Hematopoietic multipotent progenitor cell treated with erythropoietin and hydrocortisone succinate and interleukin-3 and kit ligand, for 17 days (in vitro differentiated cells): ENCODE results near the gene CEP131.

Experiments used
- DNase-seq: peaks from one replicate; pipeline ENCODE4 v3.0.0-alpha.2; 2015; ENCODE audit warnings: low spot score

Gene CEP131

GRCh38 chr17:81222906-81223761, at the start of gene CEP131:
Gene CEP131 (minus strand): TSS chr17:81222965. CDS start chr17:81220056, 2,909 bp downstream.
- DNase-seq = peak; percentile 96

GRCh38 chr17:81271226-81271625, 48.5 kb upstream of the CEP131 start:
- no peak for DNase-seq

DNA sequence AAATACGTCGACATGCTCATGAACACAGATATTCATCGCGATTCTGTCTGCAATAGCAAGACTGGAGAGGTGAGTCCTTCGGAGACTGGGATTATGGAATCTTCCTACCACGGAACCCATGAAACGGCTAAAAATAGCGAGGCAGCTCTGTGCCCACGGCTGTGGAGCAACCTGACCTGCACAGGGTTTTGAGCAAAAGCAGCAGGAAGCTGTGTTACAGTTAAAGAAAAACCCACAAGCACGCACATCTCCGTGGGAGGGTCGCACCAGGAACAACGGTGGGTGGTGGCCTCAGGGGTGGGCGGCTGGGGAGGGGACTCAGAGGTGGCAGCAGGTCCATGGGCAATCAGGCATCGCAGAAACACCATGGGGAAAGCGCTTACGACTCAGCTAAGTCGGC, 47.5 kb upstream of the CEP131 start:
- DNase-seq = no peak

DNA sequence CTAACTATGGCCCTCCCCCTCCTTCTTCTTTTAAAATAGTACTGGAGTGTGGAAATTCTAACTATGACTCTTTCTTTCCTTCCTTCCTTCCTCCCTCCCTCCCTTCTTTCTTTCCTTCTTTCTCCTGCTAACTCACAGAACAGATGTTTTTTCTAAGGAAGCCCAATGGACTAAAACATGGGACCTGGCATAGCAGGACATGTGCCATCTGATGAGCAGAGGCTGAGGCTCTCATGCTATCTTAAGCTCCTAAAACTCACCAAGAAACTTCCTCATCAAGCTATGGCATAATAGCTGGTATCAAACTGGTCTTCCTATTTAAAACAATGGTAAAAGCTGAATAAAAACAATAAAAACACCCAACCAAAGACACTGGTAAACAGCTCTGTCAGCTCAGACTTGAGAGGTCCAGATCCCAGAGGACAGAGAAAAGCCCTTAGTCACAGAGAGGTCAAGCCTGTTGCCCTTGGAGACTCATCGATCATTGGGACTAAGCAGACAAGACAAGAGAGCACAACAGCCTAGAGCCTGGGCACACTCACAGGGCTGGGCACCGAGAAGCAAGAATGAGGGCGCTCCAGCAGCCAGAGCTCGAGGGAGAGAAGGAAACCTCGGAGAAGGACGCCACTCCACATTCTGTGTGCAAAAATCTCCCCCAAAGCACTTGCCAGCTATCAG, 44.8 kb upstream of the CEP131 start:
- no peak for DNase-seq

- DNase-seq = no peak
These were observed 42.8 kb upstream of the CEP131 start for GRCh38 chr17:81265576-81265975.

- DNase-seq = no peak
These were observed 41.9 kb upstream of the CEP131 start for GRCh38 chr17:81264640-81265039.

DNA sequence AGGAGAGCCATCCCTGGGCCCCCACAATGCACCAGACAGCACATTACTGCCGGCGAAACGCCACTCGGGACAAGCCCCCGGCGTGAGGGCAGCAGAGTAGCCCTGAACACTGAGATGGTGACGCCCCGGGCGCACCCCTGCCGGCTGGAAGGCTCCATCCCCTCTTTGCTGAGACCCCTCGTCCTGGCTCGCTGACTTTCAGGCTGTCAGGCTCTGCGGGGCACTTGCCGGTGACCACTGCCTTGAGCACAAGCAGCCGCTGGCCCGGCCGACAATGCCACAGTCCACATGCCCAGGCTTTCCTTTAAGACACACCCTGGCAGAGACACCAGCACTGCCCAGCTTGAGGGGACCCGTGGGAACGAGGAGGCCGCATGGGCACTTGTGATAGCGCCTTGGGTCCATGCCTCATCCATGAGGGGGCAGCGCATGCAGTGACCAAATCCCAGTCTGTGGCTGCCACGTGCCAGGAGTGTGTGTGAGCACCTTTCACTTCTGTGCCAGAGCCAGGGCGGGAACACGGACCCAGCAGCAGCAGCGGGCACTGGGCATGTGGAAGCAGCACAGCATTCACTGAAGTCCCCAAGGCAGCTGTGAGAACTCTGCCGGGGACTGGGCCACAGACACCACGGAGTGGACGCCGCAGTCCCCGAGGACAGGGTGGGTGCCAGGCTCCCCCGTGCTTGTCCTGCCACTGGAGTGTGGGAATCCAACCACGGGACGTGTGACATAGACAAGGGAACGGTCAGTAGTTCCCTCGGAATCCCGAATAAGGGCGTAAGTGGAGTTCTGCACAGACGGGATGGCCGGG, 40.8 kb upstream of the CEP131 start:
- no peak for DNase-seq

DNA sequence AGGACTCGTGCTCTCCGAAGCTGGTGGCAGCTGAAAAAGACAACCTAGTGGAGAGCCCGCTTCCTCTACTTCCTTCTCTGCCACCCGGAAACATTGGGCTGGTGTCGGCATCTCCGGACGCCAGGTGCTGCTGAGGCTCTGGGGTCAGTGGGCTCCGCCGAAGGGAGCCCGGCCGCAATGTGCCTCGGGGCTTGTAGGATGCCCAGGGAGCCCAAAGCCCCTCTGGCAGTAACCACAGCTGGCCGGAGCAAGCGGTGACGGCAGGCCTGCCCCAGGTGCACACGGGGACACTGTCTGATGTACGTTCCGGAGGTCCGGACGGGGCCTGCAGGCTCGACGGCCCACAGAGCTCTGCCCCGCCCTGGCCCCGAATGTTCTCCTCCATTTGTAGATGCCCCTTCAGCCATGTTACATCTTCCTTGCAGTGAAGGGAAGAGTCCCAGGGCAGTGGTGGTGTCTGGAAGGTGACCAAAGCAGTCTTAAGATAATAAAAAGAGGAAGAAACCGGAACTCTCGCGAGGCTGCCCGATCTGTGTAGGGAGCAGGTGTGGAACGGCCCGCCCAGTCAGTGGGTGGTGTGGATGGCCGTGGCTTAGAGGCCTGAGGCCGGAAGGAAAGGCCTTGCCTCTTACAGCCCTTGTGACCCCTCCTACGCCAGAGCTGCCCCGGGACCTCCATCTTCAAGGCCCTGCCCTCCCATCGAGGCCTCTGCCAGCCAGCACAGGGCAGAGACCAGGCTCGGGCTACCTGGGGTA, 39.0 kb upstream of the CEP131 start:
- no peak for DNase-seq

DNA sequence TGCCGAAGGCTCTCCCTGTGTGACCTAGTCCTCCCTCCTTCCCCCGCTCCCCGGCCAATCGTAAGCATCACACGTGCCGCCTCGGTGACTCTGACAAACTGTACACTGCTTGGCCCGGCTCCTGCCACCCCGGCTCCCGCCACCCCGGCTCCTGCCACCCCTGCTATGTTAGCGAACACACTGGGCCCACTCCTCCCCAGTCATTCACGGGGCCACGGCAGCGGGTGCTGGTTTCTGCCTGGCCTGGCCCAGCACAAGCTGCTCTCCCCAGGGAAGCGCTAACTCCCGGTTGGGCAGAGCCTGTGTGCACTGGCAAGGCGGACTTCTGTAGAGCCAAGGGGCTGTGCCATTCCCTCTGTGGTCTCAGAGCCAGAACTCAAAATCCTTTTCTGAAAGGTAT, 38.3 kb upstream of the CEP131 start:
- no peak for DNase-seq

DNA sequence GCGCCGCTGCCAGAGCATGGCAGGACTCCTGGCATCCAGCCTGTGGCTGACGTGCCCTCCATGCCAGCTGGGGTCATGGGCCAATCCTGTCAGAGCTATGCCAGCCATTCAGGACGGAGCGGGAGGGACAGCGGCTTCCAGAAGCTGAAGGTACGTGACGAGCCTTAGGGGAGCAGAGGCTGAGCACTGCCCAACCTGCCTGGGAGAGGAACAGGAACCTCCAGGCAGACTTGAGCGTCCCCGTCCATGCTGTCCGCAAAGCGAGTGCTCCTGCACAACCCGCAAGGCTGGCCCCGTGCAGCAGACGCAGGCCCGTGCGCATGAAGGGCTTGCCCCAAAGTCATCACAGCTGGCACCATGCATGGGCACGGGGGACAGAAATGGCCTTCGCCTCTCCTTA, 37.9 kb upstream of the CEP131 start:
- no peak for DNase-seq

DNA sequence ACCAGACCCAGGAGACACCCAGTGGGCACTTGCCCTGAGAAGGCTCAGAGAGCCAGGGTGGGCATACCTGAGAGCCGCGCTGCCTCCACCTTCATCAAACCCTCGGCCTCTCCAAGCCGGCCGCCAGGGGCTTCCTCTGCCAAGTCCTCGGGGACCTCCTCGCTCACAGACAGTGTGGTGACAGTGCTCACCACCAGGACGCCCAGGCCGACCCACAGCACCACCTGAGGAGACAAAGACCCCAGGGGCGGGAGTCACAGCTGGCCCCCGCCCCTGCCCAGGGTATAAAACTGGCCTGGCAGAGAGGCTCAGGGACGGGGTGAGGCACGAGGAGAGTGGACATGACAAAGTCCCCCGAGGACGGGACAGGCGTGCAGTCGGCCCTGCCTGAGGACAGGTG, 37.4 kb upstream of the CEP131 start:
- no peak for DNase-seq

- DNase-seq = no peak
These were observed 36.4 kb upstream of the CEP131 start for GRCh38 chr17:81259058-81259605.

GRCh38 chr17:81258292-81258691, 35.5 kb upstream of the CEP131 start:
- no peak for DNase-seq

DNA sequence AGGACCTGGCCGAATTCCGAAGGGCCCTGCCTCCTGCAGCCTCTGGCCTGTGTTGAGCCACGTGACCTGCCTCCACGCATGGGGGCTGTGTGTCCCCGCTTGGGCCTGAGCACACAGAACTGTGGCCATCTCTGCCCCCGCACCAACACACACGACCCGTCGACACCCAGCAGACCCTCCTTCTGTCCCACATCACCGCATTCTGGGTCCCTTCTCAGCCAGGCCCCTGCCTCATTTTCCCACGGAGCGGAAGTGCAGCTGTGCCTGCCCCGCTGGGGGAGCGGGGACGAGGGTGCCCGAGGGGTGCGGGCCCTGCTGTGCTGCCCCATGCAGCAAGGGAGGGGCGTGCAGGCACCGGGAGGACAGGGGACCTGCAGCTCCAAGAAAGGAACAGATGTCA, 34.8 kb upstream of the CEP131 start:
- DNase-seq = no peak

- no peak for DNase-seq
These were observed 33.9 kb upstream of the CEP131 start for GRCh38 chr17:81256616-81257015.

DNA sequence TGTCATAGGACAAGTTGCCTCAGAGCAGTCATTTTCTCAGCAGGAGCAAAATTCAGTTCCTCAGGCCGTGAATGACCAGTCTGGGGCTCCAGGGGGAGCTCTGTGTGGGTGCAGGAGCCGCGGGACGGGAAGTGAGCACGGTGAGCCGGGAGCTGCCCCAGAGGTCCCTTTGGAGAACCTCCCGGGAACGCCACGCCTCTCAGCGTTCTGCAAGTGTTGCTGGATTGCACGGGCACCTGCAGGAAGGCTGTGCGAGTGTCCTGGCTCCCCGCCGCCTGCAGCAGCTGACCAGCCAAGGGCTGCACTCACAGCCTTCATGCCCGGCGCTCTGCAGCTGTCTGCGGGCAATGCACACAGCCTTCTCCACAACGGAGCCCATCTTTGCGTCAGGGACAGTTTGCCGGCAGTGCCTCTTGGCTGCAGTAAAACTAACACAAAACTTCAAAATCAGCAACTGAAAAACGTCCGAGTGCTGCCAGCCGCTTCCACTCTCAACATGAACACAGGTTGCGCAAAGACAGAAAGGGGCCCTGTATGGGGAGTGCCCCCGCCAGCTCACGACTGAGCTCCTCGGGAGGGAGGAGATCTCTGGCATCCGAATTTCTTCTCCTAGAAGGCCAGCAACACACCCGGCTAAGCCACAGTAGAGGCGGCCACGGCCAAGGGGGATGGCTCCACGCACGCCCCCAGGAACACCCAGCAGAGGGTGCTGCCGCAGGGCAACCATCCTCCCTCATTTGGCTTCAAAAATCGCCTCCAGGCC, 32.4 kb upstream of the CEP131 start:
- DNase-seq = no peak

DNA sequence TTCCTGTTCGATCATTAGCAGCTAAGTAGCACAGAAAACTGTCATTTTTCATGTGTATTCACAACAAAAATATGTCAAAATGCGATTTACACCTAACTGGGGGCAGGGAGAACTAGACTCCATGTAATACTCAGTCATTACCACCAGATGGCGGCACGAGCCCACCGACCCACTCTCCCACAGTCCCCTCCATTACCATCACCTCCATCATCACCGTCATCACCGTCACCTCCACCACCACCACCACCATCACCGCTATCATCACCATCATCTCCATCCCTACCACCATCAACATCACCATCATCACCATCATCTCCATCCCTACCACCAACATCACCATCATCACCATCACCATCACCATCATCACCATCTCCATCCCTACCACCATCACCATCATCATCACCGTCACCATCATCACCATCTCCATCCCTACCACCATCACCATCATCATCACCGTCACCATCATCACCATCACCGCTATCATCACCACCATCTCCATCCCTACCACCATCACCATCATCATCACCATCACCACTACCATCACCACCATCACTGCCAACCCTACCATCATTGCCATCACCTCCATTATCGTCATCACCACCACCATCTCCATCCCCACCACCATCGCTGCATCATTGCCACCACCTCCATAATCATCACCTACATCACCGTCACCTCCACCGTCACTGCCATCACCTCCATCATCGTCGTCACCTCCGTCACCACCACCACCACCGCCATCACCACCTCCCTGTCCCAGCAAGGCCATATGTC, 30.8 kb upstream of the CEP131 start:
- peak; percentile 54 for DNase-seq

GRCh38 chr17:81252987-81253329, 30.2 kb upstream of the CEP131 start:
- DNase-seq = no peak

GRCh38 chr17:81252326-81252986, 29.7 kb upstream of the CEP131 start:
- no peak for DNase-seq
